Neural progenitor cell (in vitro differentiated cells): ENCODE measurements around the gene DNAH10. TPM values are rescaled to one million over a fixed set of nuclear protein-coding genes. Genes with fewer than 3 reads are reported as not detected.

Source experiments
- DNase-seq: peaks from one replicate; pipeline ENCODE4 v3.0.0-alpha.2; 2016; ENCODE audit warnings: low spot score
- H2AFZ ChIP-seq: fragments of 200-600 bp; sonication (generic); replicated peaks from 2 replicates; pipeline ENCODE4 v1.6.1; 2016; ENCODE audit warnings: antibody characterized with exemption
- H3F3A ChIP-seq: fragments of 200-600 bp; sonication (generic); 2 replicates; pipeline ENCODE4 v1.6.1; 2016; ENCODE audit warnings: antibody characterized with exemption, low read depth
- H3K27ac ChIP-seq: fragments of 200-600 bp; sonication (generic); 2 replicates; pipeline ENCODE4 v1.5.1; 2016; ENCODE audit warnings: mild to moderate bottlenecking
- H3K27me3 ChIP-seq: fragments of 200-600 bp; sonication (generic); 2 replicates; pipeline ENCODE4 v1.6.1; 2016; ENCODE audit warnings: mild to moderate bottlenecking, moderate library complexity
- H3K36me3 ChIP-seq: fragments of 200-600 bp; sonication (generic); 2 replicates; pipeline ENCODE4 v1.5.1; 2016
- H3K4me1 ChIP-seq: fragments of 200-600 bp; sonication (generic); 2 replicates; pipeline ENCODE4 v1.6.1; 2016; ENCODE audit warnings: mixed run types
- H3K4me2 ChIP-seq: fragments of 200-600 bp; sonication (generic); 2 replicates; pipeline ENCODE4 v1.6.1; 2016
- H3K4me3 ChIP-seq: fragments of 200-600 bp; sonication (generic); 2 replicates; pipeline ENCODE4 v1.5.1; 2016
- H3K79me2 ChIP-seq: fragments of 200-600 bp; sonication (generic); 2 replicates; pipeline ENCODE4 v1.6.1; 2016; ENCODE audit warnings: low read depth
- H3K9ac ChIP-seq: fragments of 200-600 bp; sonication (generic); 2 replicates; pipeline ENCODE4 v1.6.1; 2016
- H3K9me3 ChIP-seq: fragments of 200-600 bp; sonication (generic); 2 replicates; pipeline ENCODE4 v1.5.1; 2016; ENCODE audit warnings: low read depth
- H4K20me1 ChIP-seq: fragments of 200-600 bp; sonication (generic); 2 replicates; pipeline ENCODE4 v1.6.1; 2016; ENCODE audit warnings: low read depth
- H3K27ac Mint-ChIP-seq: 3 replicates; pipeline ENCODE4 v1.8.0; 2021; ENCODE audit warnings: mixed read lengths
- H3K27me3 Mint-ChIP-seq: 2 replicates; pipeline ENCODE4 v1.8.0; 2022; ENCODE audit warnings: low read depth, mild to moderate bottlenecking, inconsistent platforms, moderate library complexity, mixed read lengths; ENCODE audit not compliant: insufficient read depth
- H3K36me3 Mint-ChIP-seq: 3 replicates; pipeline ENCODE4 v1.8.0; 2021; ENCODE audit warnings: mixed read lengths
- H3K4me1 Mint-ChIP-seq: 3 replicates; pipeline ENCODE4 v1.8.0; 2021; ENCODE audit warnings: mixed read lengths
- H3K4me3 Mint-ChIP-seq: 3 replicates; pipeline ENCODE4 v1.8.0; 2021; ENCODE audit warnings: mild to moderate bottlenecking, moderate library complexity, mixed read lengths
- H3K9me3 Mint-ChIP-seq: 3 replicates; pipeline ENCODE4 v1.8.0; 2020; ENCODE audit warnings: mixed read lengths
- CTCF ChIP-seq: fragments of 200-600 bp; sonication (generic); IDR thresholded peaks from 2 replicates; pipeline ENCODE4 v1.5.1; 2017; ENCODE audit warnings: antibody characterized with exemption, mild to moderate bottlenecking
- EZH2 ChIP-seq: fragments of 200-600 bp; sonication (generic); IDR thresholded peaks from 2 replicates; pipeline ENCODE4 v1.6.1; 2017; ENCODE audit warnings: antibody characterized with exemption, mild to moderate bottlenecking, moderate library complexity
- EZH2phosphoT487 ChIP-seq: fragments of 200-600 bp; sonication (generic); IDR thresholded peaks from 2 replicates; pipeline ENCODE4 v1.6.1; 2017; ENCODE audit warnings: antibody characterized with exemption
- total RNA-seq: library from RNA; depleted of rRNA; stranded (reverse); fragments of >200 nt; gene quantifications from 2 replicates; pipeline ENCODE4 v1.2.3, GENCODE V29; 2015; ENCODE audit warnings: low replicate concordance

DNAH10 gene
- total RNA-seq, 1 donor from 2014 or later, result 0.26 TPM

GRCh38 chr12:123731596-123731995 is 30.5 kb upstream of the DNAH10 start:
- Histone ChIP-seq H3K27me3 (no peaks in the 10 kb centered on the region), H3K9me3 (no peaks in the 10 kb centered on the region), H3K4me3 (no peak overlapping the region), H3K36me3 (peaks cover 4% of the 10 kb centered on the region), H3K4me2 (no peak overlapping the region), H3K27ac (no peak overlapping the region), H3K9ac (no peak overlapping the region), H4K20me1 (no peaks in the 10 kb centered on the region), H3F3A (no peaks in the 10 kb centered on the region), H3K79me2 (no peaks in the 10 kb centered on the region), H2AFZ (no peak overlapping the region), H3K4me1 (no peaks in the 10 kb centered on the region)
- H3K9me3 Mint-ChIP-seq, result no peaks in the 10 kb centered on the region
- H3K27ac Mint-ChIP-seq, result no peak overlapping the region
- TF ChIP-seq EZH2 (no peak), EZH2phosphoT487 (no peak), CTCF (no peak)
- no peak overlapping the region for H3K4me3 Mint-ChIP-seq
- peaks cover 48% of the 10 kb centered on the region for H3K36me3 Mint-ChIP-seq
- H3K27me3 Mint-ChIP-seq, result peaks cover 2% of the 10 kb centered on the region
- no peak for DNase-seq
- H3K4me1 Mint-ChIP-seq, result no peaks in the 10 kb centered on the region

GRCh38 chr12:123732251-123732650 is 29.9 kb upstream of the DNAH10 start:
- H3K9me3 Mint-ChIP-seq, result no peaks in the 10 kb centered on the region
- H3K4me1 Mint-ChIP-seq, result no peaks in the 10 kb centered on the region
- Histone ChIP-seq H3K27me3 (no peaks in the 10 kb centered on the region), H3F3A (no peaks in the 10 kb centered on the region), H3K79me2 (no peaks in the 10 kb centered on the region), H2AFZ (no peak overlapping the region), H3K4me2 (no peak overlapping the region), H3K4me3 (no peak overlapping the region), H3K9me3 (no peaks in the 10 kb centered on the region), H4K20me1 (no peaks in the 10 kb centered on the region), H3K27ac (no peak overlapping the region), H3K9ac (no peak overlapping the region), H3K36me3 (peaks cover 4% of the 10 kb centered on the region), H3K4me1 (no peaks in the 10 kb centered on the region)
- peaks cover 2% of the 10 kb centered on the region for H3K27me3 Mint-ChIP-seq
- H3K27ac Mint-ChIP-seq, result no peak overlapping the region
- no peak overlapping the region for H3K4me3 Mint-ChIP-seq
- peaks cover 48% of the 10 kb centered on the region for H3K36me3 Mint-ChIP-seq
- TF ChIP-seq EZH2phosphoT487 (no peak), CTCF (no peak), EZH2 (no peak)
- DNase-seq, result no peak

- no peak overlapping the region for H3K4me2 ChIP-seq
- H3K27ac ChIP-seq, result no peak overlapping the region
- TF ChIP-seq CTCF (no peak), EZH2 (no peak), EZH2phosphoT487 (no peak)
- no peaks in the 10 kb centered on the region for H3K79me2 ChIP-seq
- Mint-ChIP-seq H3K27ac (no peak overlapping the region), H3K4me3 (no peak overlapping the region), H3K36me3 (peaks cover 42% of the 10 kb centered on the region), H3K27me3 (peaks cover 2% of the 10 kb centered on the region), H3K4me1 (no peaks in the 10 kb centered on the region), H3K9me3 (no peaks in the 10 kb centered on the region)
- H3F3A ChIP-seq, result no peaks in the 10 kb centered on the region
- no peak overlapping the region for H2AFZ ChIP-seq
- H3K4me3 ChIP-seq, result no peak overlapping the region
- H4K20me1 ChIP-seq, result no peaks in the 10 kb centered on the region
- no peaks in the 10 kb centered on the region for H3K9me3 ChIP-seq
- DNase-seq, result no peak
- peaks cover 7% of the 10 kb centered on the region for H3K36me3 ChIP-seq
- no peaks in the 10 kb centered on the region for H3K4me1 ChIP-seq
- H3K9ac ChIP-seq, result no peak overlapping the region
- H3K27me3 ChIP-seq, result no peaks in the 10 kb centered on the region
Observed at GRCh38 chr12:123733229-123733628, 28.9 kb upstream of the DNAH10 start.
